ENCODE results near the gene EIF4G3. TPM values are rescaled to one million over a fixed set of nuclear protein-coding genes. Genes with fewer than 3 reads are reported as not detected.

The EIF4G3 gene
- total RNA-seq, 1 donor from 2014 or later: 81.3 TPM

- H3K4me1 Mint-ChIP-seq: peaks cover 9% of the 10 kb centered on the region
- no peak for DNase-seq
- CTCF ChIA-PET: no interaction called here
Measured at GRCh38 chr1:20950679-20951078, 226.0 kb downstream of the EIF4G3 start.

DNA sequence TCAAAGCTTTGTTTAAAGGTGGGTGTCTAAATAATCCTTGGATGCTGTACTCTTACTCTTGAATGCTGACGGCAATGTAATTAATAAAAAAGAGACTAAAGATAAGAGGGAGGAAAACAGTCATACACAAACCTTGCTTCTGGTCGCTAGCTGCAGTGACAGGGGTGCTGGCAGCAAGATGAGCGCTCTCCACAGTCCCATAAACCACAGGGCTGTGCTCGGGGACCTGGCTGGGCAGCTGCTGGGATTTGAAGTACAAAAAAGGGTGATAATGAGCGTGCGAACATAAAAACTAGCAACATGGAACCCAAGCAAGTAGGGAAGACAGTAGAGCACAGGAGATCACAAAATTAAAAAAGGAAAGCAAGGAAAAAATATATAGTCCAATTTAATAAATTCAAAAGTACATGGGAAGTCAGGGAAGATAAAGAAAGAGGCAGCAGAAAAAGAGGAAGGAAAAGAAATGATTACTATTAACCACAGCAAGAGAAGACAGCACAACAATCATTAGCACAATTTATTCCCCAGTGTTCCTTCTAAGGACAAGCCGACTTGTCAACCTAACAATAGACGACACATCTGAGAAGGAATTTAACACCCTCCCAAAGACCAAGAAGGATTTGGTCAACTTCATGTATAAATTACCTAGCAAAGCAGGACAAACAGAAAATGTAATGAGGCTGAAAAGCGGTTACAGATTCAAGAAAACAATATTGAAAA is 226.7 kb downstream of the EIF4G3 start:
- ChIA-PET POLR2A (no interaction called here), CTCF (interaction anchor here (1.6 kb wide), 1 partner anchor 245 kb away, joined by 4 read pairs; no protein-coding TSS in a partner anchor)
- Mint-ChIP-seq H3K4me1 (peaks cover 9% of the 10 kb centered on the region), H3K36me3 (ENCODE audit: low read depth) (peaks cover 45% of the 10 kb centered on the region), H3K9me3 (no peaks in the 10 kb centered on the region), H3K4me3 (no peak overlapping the region), H3K27me3 (no peaks in the 10 kb centered on the region), H3K27ac (no peak overlapping the region)
- intact Hi-C loops (cut with micrococcal nuclease): no loop called here
- DNase-seq: no peak
- TF ChIP-seq CTCF (IDR thresholded peaks at IDR 0.05): no peak
- no peak for ATAC-seq (ENCODE audit: low read depth)

More at GRCh38 chr1:20950679-20951078, 226.0 kb downstream of the EIF4G3 start:
- no peak overlapping the region for H3K27ac Mint-ChIP-seq
- peaks cover 44% of the 10 kb centered on the region for H3K36me3 Mint-ChIP-seq (ENCODE audit: low read depth)
- H3K4me3 Mint-ChIP-seq: no peak overlapping the region
- POLR2A ChIA-PET: no interaction called here
- no peaks in the 10 kb centered on the region for H3K9me3 Mint-ChIP-seq
- no peaks in the 10 kb centered on the region for H3K27me3 Mint-ChIP-seq
- TF ChIP-seq CTCF (IDR thresholded peaks at IDR 0.05): no peak
- no peak for ATAC-seq (ENCODE audit: low read depth)
- intact Hi-C loops (cut with micrococcal nuclease): no loop called here

- Mint-ChIP-seq H3K27me3 (no peaks in the 10 kb centered on the region), H3K27ac (no peak overlapping the region), H3K9me3 (no peaks in the 10 kb centered on the region), H3K4me1 (peaks cover 9% of the 10 kb centered on the region), H3K4me3 (no peak overlapping the region), H3K36me3 (ENCODE audit: low read depth) (peaks cover 47% of the 10 kb centered on the region)
- no peak for TF ChIP-seq CTCF (IDR thresholded peaks at IDR 0.05)
- ATAC-seq (ENCODE audit: low read depth) (no peak), DNase-seq (no peak)
- POLR2A ChIA-PET: interaction anchor here (0.6 kb wide), 1 partner anchor 230 kb away, joined by 3 read pairs; no protein-coding TSS in a partner anchor
- CTCF ChIA-PET: no interaction called here
- intact Hi-C loops (cut with micrococcal nuclease): no loop called here
Measured at GRCh38 chr1:20948101-20948500, 228.6 kb downstream of the EIF4G3 start.

GRCh38 chr1:20947409-20947808 is 229.3 kb downstream of the EIF4G3 start:
- H3K4me1 Mint-ChIP-seq: peaks cover 9% of the 10 kb centered on the region
- H3K27me3 Mint-ChIP-seq: no peaks in the 10 kb centered on the region
- peaks cover 47% of the 10 kb centered on the region for H3K36me3 Mint-ChIP-seq (ENCODE audit: low read depth)
- intact Hi-C loops (cut with micrococcal nuclease): no loop called here
- DNase-seq (no peak), ATAC-seq (ENCODE audit: low read depth) (no peak)
- ChIA-PET POLR2A (no interaction called here), CTCF (no interaction called here)
- TF ChIP-seq CTCF (IDR thresholded peaks at IDR 0.05): no peak
- H3K27ac Mint-ChIP-seq: no peak overlapping the region
- H3K9me3 Mint-ChIP-seq: no peaks in the 10 kb centered on the region
- H3K4me3 Mint-ChIP-seq: no peak overlapping the region

DNA sequence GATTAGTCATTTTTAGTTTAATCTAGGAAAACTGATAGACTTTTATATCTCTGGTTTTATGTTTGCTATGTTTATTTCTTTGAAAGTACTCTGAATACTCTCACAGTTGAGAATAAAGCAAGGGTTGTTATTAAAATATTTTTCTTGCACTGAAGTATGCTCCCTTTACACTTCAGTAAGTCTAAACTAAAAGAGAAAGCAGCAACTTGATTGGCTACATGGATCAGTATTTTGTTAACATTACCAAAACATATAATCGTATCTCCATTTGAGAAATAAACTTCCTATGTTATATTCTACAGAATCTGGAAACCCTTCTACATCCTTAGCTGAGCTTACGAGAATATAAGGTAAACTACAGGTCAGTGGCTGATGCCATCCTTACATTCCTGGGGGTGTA is 240.1 kb downstream of the EIF4G3 start:
- ChIA-PET CTCF (no interaction called here), POLR2A (no interaction called here)
- ATAC-seq (ENCODE audit: low read depth) (no peak), DNase-seq (no peak)
- H3K27me3 Mint-ChIP-seq: no peaks in the 10 kb centered on the region
- TF ChIP-seq CTCF (IDR thresholded peaks at IDR 0.05): no peak
- peaks cover 32% of the 10 kb centered on the region for H3K36me3 Mint-ChIP-seq (ENCODE audit: low read depth)
- H3K4me3 Mint-ChIP-seq: no peak overlapping the region
- no peaks in the 10 kb centered on the region for H3K9me3 Mint-ChIP-seq
- H3K4me1 Mint-ChIP-seq: peaks cover 17% of the 10 kb centered on the region
- H3K27ac Mint-ChIP-seq: no peak overlapping the region
- intact Hi-C loops (cut with micrococcal nuclease): no loop called here
